GM18951 (cell line): Measurements from ENCODE around the gene HYLS1.
"Not testable (repeated sequence)": the region's sequence is repeated elsewhere in the genome, so short reads cannot be mapped to it uniquely, and the experiment has no call there.

Experiments
- POLR2A ChIP-seq: IDR thresholded peaks from 4 replicates; pipeline ENCODE4 v1.6.1; 2011; ENCODE audit warnings: mild to moderate bottlenecking; ENCODE audit not compliant: insufficient read length, insufficient read depth; ENCODE audit errors: extremely low read depth
- in situ Hi-C: fragments of 300-500 bp; cut with MboI; formaldehyde crosslinking; loops from one replicate; pipeline ENCODE4 v1.12.0; 2022; ENCODE audit warnings: low sequenced_read_pairs, mixed read lengths, inconsistent platforms; ENCODE audit not compliant: unreplicated experiment

HYLS1 gene, protein sequence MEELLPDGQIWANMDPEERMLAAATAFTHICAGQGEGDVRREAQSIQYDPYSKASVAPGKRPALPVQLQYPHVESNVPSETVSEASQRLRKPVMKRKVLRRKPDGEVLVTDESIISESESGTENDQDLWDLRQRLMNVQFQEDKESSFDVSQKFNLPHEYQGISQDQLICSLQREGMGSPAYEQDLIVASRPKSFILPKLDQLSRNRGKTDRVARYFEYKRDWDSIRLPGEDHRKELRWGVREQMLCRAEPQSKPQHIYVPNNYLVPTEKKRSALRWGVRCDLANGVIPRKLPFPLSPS

DNA sequence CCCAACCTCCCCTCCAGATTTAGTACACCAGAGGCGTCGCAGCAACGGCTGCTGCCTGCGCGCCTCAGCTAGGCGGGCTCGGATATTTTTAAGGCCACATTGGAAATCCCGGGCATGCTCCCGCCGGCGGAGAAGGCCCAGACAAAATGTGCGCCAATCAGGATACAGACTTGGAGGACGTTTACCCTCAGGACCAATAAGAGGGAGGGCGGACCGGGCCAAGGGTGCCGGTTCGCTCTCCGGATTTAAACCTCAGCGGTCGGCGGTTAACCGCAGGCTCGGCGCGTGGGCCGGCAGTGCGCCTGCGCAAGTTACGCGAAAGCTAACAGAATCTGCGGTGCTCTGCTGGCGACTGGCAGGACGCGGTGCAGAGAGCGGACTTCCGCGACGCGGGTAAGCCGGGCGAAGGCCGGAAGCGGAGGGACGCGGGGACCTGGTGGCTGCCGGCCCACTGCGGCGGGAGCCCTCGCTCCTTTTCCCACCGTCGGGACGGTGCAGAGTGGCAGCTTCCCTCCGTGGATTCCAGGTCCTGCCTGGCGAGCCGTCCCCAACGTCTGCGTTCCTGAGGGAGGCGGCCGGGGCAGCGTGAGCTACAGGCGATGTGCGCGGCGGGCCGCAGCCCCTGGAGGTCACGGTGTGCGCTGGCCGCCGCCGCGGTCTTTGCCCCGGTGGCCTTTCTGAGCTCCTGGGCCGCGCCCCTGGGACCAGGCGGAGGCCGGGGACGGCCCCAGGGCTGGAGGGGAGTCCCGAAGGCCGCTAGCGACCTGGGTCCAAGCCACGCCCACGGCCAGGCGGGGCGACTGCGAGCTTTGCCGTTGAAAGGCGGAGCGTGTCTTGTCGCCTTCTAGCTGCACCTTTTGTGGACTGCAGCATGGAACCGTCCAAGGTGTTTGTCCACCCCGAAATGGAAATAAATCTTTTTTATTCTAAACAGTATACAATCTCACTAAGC is at the start of gene HYLS1:
TSS of gene HYLS1 (plus strand) at position 296 of the 952 bp plus-strand sequence. CDS start 11,701 bp downstream, outside the sequence.
- TF ChIP-seq POLR2A = peak; percentile 77
- in situ Hi-C loops = no loop called here

DNA sequence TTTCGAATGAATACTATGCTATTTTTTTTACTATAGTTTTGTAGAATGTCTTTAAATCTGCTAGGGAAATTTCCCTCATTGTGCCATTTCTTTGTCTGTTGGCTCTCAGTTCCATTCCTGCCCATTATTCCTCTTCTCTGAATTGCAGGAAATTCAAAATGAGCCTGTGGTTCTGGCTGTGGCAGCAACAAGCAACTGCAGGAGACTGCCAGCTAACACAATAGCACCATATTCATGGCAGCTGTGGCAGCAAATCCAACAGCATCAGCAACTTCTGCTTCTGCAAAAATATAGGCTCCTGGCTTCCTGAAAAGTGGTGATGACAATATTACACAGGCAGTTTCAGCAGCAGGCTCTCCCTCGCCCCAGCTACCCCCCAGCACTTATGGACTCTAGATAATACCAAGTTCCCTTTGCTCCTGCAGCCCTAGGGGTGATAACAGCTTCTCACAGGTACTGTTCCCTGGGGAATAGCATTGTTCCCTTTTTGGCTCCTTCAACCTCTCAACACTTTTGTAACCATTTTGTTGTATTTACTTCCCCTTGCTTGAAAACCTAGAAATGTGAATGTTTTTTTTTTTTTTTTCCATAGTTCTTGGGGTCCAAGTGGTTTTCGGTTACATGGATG is 45.0 kb upstream of the HYLS1 start:
- TF ChIP-seq POLR2A = no peak
- in situ Hi-C loops = no loop called here

DNA sequence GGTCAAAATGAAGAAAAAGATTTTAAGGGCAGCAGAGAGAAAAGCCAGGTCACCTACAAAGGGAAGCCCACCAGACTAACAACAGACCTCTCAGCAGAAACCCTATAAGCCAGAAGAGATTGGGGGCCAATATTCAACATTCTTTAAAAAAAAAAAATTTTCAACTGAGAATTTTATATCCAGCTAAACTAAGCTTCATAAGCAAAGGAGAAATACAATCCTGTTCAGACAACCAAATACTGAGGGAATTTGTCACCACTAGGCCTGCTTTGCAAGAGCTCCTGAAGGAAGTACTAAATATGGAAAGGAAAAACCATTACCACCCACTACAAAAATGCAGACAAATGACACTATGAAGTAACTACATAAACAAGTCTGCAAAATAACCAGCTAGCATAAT is 41.3 kb upstream of the HYLS1 start:
- no peak for TF ChIP-seq POLR2A
- in situ Hi-C loops = no loop called here

DNA sequence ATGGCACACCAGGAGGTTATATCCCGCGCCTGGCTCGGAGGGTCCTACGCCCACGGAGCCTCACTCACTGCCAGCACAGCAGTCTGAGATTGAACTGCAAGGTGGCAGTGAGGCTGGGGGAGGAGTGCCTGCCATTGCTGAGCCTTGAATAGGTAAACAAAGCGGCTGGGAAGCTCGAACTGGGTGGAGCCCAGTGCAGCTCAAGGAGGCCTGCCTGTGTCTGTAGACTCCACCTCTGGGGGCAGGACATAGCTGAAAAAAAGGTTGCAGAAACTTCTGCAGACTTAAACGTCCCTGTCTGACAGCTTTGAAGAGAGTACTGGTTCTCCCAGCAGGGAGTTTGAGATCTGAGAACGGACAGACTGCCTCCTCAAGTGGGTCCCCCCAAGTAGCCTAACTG is 29.8 kb upstream of the HYLS1 start:
- in situ Hi-C loops = not testable (repeated sequence)

DNA sequence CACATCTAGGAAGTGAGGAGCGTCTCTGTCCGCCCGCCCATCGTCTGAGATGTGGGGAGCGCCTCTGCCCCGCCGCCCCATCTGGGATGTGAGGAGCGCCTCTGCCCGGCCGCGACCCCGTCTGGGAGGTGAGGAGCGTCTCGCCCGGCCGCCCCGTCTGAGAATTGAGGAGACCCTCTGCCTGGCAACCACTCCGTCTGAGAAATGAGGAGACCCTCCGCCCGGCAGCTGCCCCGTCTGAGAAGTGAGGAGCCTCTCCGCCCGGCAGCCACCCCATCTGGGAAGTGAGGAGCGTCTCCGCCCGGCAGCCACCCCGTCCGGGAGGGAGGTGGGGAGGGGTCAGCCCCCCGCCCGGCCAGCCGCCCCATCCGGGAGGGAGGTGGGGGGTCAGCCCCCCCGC is 24.7 kb upstream of the HYLS1 start:
- in situ Hi-C loops = not testable (repeated sequence)

DNA sequence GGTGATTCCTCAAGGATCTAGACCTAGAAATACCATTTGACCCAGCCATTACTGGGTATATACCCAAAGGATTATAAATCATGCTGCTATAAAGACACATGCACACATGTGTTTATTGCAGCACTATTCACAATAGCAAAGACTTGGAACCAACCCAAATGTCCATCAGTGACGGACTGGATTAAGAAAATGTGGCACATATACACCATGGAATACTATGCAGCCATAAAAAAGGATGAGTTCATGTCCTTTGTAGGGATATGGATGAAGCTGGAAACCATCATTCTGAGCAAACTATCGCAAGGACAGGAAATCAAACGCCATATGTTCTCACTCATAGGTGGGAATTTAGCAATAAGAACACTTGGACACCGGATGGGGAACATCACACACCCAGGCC is 22.1 kb upstream of the HYLS1 start:
- in situ Hi-C loops = not testable (repeated sequence)

DNA sequence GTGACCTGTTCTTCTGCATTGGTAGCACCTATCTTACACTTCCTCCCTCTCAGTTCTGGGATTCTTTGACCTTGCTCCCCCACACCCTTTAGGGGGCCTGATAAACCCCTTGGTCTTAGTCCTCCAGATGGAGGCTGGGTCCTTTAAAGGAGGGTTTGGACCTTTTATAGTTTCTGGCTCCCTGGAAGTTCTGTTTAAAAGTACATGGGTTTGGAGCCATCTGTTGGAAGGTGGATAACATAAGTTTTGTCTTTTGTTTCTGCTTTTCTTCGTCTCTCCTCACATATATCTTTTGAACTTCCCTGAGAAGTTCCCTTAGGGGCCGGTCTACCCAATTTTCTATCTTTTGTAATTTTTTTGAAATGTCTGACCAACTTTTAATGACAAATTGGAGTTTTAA is 17.9 kb upstream of the HYLS1 start:
- no peak for TF ChIP-seq POLR2A
- in situ Hi-C loops = no loop called here

DNA sequence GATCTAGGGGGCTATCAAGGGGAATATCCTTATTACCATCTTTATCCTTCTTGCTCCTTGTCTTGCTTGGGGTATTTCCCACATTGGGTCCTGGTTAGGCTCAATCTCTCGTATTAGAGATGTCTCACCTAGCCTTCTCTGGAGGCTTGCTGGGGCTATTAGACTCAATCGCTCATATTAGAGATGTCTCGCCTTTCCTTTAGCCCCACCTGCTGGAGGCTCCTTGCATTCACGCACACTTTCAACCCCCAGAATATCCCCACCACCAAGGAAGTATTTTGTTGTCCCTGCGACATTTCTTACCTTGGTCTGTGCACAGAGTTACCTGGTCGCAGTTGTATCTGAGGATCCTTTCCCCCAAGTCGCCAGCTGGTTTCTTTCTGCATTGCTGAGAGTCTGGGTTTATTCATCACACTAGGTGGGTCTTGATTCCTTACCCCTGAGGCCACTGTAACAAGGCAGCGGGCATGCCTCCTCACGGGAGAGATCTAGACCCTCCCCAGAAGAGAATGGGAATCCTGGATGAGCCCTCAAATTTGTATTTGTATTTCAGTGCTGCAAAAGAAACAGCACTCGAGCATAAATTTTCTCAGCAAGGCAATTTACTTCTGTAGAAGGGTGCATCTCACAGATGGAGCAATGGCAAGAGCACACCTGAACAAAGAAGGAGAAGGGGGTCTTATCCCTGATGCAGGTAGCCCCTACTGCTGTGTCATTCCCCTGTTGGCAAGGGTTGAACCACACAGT is 15.9 kb upstream of the HYLS1 start:
- in situ Hi-C loops = no loop called here
- TF ChIP-seq POLR2A = no peak

DNA sequence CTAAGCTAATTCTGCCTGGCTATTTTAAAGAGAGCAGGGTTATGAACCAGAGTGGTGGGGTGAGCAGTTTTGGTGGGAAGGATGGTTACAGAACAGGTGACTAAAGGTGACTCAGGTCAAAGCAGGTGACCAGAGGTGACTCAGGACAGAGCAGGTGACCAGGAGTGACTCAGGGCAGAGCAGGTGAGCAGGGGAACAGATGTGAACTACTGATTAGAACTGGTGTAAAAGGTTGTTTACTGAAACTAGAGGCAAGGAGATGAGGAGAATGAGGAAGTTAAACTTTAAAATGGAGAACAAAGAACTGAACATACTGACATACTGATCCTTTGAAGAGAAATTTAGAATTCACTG is 15.4 kb upstream of the HYLS1 start:
- in situ Hi-C loops = no loop called here
- no peak for TF ChIP-seq POLR2A

DNA sequence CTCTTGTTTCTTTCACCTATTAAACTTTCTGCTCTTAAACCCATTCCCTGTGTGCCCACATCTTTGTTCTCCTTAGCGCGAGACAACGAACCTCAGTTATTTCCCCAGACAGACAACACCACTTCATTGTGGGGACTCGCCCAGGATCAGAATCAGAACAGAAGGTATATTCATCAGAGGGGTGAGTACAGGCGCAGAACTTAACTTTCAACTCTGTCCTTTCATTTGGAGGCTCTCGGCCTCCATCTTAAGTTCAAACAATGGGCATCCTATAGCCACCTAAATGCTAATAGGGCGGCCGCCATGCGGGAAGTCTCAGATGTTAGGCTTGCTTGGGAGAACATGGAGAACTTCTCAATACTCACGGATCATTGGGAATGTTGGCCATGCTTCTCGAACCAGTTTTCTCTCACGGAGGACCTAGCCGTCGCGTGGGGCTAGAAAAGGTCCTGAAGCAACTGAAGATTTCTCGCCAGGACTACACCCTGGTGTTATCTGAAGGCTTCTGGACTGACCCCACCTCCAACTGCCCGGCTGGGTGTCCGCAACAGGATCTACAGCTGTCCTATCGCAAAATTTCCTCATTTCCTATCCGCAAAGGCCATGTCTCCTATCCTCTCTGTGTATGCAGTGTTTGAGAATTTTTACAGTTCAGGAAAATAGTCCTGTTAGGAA is 13.4 kb upstream of the HYLS1 start:
- no peak for TF ChIP-seq POLR2A
- in situ Hi-C loops = no loop called here

DNA sequence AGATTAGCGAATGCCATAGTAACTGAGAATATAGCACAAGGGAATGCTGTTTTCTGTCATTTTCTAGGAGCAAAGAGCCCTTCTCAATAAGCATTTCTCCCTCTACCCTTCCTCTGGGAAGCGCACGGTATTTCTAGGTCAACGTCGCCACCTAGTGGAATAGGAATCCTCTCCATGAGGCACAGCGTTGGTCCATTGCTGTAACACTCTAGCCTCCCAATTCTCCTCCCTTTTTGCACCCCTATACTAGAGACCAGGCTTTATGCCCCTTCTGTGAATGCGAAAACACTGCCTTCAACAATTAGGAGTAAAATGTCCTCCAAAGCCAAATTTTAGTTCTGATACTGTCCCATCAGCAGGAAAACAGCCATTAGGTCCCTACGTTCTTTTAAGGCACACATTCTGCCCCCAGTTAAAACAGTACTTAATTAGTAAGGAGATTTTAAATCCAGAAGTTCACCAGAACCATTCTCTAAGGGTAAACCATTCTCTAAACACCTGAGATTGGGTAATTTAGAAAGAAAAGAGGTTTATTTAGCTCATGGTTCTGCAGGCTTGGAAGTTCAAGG is 12.8 kb upstream of the HYLS1 start:
- no peak for TF ChIP-seq POLR2A
- in situ Hi-C loops = no loop called here

DNA sequence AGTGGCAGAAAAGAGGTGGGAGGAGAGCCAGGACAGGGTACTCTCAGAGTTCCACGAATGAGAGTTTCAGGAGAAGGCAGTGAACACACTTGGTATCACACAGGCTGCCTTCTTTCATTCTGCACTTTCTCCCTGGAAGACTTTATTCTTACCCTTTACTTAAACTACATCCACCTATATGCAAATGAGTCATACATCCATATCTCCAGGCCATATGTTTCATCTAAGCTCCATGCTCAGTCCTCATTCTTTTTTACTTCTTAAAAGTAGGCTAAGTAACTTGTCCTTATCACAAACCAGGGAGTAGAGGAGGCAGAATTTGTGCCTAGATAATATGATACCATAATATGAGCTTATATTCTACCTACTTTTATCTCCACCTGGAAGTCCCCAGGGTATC is 6.2 kb upstream of the HYLS1 start:
- in situ Hi-C loops = no loop called here
- TF ChIP-seq POLR2A = no peak
